Epithelial cell of proximal tubule (primary cell): ENCODE data around the gene MYO9A. TPM values are rescaled to one million over a fixed set of nuclear protein-coding genes. Genes with fewer than 3 reads are reported as not detected.

Source experiments
- DNase-seq: peaks from one replicate; pipeline ENCODE4 v3.0.0-alpha.2; 2011; ENCODE audit warnings: low read depth
- H3K4me3 ChIP-seq: 2 replicates; pipeline ENCODE4 v1.5.1; 2011; ENCODE audit warnings: low read depth, mild to moderate bottlenecking, low read length
- CTCF ChIP-seq: conservative IDR thresholded peaks from 2 replicates; pipeline ENCODE4 v1.5.1; 2012; ENCODE audit warnings: low read depth, mild to moderate bottlenecking, low read length
- total RNA-seq: library from RNA; depleted of rRNA; stranded (reverse); fragments of >200 nt; gene quantifications from 2 replicates; pipeline ENCODE4 v1.2.3, GENCODE V29; 2015

MYO9A gene
- total RNA-seq, 1 donor from 2014 or later: 18.1 TPM

- H3K4me3 ChIP-seq: no peak overlapping the region
- DNase-seq: no peak
- TF ChIP-seq CTCF: no peak
These were observed 327.9 kb downstream of the MYO9A start for GRCh38 chr15:71790081-71790480.

GRCh38 chr15:71789616-71790015 is 328.3 kb downstream of the MYO9A start:
- no peak for TF ChIP-seq CTCF
- no peak overlapping the region for H3K4me3 ChIP-seq
- DNase-seq: no peak

GRCh38 chr15:71788646-71789579 is 329.0 kb downstream of the MYO9A start:
- H3K4me3 ChIP-seq: no peak overlapping the region
- TF ChIP-seq CTCF: no peak
- no peak for DNase-seq

- TF ChIP-seq CTCF: no peak
- DNase-seq: no peak
- no peak overlapping the region for H3K4me3 ChIP-seq
These were observed 331.3 kb downstream of the MYO9A start for GRCh38 chr15:71786673-71787072.

- no peak for DNase-seq
- no peak for TF ChIP-seq CTCF
These were observed 332.0 kb downstream of the MYO9A start for GRCh38 chr15:71785996-71786395.

GRCh38 chr15:71784719-71785118 is 333.2 kb downstream of the MYO9A start:
- no peak overlapping the region for H3K4me3 ChIP-seq
- DNase-seq: no peak
- peak; percentile 53 for TF ChIP-seq CTCF

More at GRCh38 chr15:71785996-71786395, 332.0 kb downstream of the MYO9A start:
- no peak overlapping the region for H3K4me3 ChIP-seq
